Measurements from ENCODE around the gene DIAPH2.
"Not testable (repeated sequence)": the region's sequence is repeated elsewhere in the genome, so short reads cannot be mapped to it uniquely, and the experiment has no call there.

The DIAPH2 gene

DNA sequence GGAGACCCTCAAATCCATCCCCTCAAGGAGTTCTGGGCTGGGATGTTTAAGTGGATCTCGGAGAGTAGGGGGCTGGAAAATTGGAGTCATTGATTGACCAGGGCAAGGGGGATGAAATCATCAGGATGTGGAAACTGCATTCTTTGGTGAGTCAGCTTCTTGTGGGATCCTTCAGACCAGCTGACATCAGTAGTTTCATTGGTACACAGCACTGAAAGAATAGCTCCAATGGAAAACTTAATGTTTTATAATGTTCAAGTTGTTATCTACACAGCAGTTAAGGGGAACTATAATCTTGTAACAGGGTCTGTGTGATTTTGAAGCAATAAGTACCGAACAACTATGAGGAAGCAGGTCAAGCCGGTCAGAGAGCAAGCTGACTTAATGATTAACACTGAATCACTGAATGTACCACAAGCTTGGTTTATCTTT is 705.1 kb downstream of the DIAPH2 start:
- DNase-seq (ENCODE audit: low read depth): no peak

DNA sequence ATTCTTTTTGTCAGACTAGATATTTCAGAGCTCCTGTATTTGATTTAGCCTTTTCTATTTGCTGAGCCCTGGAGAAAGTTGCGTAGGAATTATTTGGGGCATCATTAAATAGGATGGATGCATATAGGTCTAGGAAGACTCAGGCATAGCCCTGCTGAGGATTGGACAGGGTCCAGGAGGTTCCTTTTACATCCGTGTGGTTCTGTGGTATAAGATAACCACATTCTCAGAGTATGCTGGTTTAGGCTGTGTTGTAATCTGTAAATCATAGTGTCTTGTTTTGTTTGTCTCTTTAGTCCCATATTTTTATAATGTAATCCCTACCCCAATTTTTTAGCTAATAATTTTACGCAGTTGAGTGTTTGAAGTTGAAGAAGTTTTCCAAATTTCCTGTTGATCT is 712.7 kb downstream of the DIAPH2 start:
- no peak for DNase-seq (ENCODE audit: low read depth)

DNA sequence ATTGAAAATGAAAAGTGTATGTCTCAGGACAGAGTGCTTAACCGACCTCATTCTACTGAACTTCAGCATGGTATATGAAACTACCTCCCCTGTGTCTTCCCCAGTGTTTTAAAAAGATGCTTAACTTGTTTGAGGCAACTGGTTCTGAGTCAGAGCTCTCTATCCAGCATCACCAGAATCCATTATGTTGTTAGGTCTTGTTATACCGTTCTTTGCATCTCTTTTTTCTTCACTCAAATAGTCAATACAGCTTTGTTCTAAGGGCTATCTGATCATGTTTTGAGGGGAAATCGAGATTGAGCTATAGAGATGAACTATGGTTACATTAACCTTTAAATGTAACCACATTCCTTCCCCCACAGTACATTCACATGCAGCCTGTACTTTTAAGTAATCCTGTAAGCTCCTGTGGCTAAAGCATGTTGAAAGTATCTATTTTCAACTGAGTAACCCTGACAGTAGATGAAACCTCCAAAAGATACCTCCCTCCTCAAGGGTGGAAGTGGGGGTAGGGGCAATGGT is 713.4 kb downstream of the DIAPH2 start:
- DNase-seq (ENCODE audit: low read depth): no peak

DNA sequence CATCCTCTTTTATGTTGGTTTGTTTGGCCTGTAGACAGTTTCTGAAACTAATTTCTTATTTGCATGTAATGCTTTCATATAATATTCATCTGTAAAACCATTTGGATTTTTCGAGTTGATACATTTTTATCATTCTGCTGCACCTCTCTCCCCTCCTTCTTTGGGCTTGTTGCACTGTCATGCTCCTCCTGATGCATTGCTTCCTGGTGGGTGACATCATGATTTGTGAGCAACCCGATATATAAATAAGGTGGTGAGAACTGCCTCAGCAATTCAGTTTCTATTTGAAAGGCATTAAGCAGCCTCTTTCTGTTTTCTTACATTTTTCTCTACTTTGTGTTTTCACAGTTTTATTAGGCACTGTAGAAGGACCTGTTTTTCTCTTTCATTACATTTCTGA is 714.8 kb downstream of the DIAPH2 start:
- DNase-seq (ENCODE audit: low read depth): no peak

DNA sequence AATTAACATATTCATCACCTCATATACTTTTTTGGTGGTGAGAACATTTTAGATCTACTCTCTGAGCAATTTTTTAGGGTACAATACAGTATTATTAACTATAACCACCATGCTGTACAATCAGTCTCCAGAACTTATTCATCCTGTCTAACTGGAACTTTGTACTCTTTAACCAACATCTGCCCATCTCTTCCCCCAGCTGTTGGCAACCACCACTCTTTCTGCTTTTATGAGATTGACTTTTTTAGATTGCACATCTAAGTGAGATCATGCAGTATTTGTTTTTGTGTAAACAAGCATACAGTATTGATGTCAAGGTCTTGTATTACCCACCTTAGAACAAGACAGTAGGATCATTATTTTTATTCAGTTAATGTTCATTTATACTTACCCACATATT is 715.9 kb downstream of the DIAPH2 start:
- no peak for DNase-seq (ENCODE audit: low read depth)

DNA sequence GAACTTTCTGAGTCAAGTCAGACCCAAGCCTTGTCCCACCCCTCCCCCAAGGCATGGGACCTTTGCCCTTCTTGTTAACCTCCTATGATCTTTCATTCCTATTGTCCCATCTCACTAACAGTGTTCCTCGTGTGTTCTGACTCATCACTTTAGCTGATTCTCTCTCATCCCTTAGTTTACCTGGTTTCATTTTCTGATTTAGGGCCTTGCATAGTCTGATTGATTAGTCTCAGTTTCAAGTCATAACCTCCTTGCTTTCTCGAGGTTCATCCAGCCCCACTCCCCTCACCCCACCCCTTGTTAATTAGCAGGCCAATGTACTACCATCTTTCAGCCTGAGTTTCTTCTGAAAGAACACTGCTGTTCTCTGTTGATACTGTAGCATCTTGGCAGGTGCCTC is 716.5 kb downstream of the DIAPH2 start:
- no peak for DNase-seq (ENCODE audit: low read depth)

DNA sequence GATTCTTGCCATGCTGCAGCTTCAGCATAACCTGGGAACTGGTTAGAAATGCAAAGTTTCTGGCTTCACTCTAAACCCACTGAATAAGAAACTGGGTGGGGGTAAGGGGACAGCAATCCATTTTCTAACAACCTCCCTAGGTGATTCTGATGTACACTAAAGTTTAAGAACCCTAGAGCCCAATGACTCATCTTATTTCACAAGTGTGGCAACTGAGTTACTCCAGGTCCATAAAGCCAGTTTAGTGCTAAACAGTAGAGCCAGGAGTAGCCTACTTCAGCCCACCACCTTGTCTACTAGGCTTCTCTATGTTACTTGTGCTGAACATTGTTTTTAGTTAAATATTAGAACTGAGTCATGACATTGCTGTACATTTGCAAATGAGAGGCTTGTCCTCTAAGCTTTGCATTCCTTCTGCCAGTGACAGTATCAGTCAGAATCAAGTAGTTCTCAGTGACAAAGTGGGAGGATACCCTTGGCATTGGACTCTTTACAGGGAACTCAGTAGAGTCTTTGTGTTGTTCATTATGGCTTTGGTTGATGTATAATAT is 717.0 kb downstream of the DIAPH2 start:
- DNase-seq (ENCODE audit: low read depth): no peak

DNA sequence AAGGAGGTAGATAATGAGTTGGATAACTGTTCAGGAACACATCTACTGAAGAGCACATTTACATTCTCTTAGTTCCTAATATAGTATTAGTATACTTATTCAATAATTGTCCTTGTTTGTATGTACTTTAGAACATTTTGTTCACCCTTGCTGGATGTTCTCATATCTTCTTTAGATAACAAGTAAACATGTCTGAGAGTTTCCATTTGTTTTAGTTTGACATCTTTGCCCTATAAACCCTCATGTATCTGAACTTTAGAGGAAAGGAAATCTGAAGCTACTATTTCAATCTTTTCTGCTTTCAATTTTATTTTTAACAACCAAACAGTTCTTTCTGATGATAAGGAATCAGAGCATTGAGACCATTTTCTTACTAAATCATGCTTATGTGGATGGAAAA is 717.7 kb downstream of the DIAPH2 start:
- DNase-seq (ENCODE audit: low read depth): no peak

DNA sequence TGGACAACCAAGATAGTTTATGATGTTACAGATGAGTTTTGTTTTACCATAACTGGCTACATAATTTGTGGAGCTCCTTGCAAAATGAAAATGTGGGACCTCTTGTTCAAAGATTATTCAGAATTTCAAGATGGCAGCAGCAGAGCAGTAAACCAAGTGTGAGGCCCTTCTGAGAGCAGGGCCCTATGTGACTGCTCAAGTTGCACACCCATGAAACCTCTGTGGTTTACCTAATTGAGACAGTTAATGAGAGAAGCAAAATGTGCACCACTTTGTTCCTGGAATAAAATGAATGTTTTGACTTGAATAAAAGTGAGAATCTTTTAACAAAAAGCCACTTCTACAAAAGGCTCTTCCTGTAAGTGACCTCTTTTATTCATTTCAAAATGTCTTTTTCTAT is 718.3 kb downstream of the DIAPH2 start:
- DNase-seq (ENCODE audit: low read depth): no peak

DNA sequence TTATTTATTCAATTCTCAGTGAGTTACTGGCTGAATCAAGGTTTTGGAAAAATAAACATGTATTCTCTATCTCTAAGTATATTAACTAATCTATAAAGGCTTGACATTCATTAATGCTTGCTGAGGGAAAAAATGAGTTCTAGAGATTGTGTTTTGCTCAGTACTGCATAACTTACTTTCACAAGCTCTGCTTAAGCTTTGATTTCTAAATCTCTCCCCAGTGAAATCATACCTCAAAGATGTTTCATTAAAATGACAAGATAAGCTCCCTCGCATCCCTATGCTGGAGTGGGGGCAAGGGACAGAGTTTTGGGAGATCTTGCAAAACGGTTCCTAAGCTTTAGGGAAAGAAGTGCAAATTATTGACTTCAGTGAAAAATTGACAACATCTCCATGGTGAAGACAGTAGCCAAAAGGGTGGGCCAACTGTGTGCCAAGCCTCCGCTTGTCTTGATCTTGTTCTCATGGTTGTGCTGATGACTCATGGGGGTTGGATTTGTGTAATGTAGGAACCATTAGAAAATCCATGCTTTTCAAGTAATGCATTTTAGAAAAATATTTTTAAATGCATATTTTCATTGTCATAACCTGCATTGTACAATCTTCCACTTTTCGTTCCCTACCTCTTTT is 720.5 kb downstream of the DIAPH2 start:
- no peak for DNase-seq (ENCODE audit: low read depth)

DNA sequence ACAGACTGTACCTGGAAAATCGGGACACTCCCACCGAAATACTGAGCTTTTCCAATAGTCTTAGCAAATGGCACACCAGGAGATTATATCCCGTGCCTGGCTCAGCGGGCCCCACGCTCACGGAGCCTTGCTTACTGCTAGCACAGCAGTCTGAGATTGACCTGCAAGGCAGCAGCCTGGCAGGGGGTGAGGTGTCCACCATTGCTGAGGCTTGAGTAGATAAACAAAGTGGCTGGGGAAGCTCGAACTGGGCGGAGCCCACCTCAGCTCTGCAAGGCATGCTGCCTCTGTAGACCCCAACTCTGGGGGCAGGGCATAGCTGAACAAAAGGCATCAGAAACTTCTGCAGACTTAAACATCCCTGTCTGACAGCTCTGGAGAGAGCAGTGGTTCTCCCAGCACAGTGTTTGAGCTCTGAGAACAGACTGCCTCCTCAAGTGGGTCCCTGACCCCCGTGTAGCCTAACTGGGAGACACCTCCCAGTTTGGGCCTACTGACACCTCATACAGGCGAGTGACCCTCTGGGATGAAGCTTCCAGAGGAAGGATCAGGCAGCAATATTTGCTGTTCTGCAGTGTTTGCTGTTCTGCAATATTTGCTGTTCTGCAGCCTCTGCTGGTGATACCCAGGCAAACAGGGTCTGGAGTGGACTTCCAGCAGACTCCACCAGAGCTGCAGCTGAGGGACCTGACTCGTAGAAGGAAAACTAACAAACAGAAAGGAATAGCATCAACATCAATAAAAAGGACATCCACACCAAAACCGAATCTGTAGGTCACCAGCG is 725.2 kb downstream of the DIAPH2 start:
- not testable (repeated sequence) for DNase-seq (ENCODE audit: low read depth)

DNA sequence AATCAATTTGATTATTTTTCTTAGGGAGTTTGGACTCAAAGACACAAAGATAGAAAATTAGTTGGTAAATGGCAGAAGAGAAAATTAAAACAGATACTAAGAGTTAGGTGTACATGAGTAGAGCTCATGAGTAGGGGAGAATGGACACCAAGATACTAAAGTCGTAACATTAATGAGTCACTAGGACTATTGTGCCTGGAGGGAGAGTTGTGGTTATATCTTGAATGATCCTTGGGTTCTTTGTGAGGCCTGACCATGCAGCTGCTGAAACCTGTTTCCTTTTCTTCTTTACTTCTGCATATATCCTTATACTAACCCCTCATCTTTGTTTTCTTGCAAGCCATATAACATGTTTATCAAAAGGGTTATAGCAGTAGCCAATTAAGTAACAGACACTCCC is 731.8 kb downstream of the DIAPH2 start:
- DNase-seq (ENCODE audit: low read depth): no peak

DNA sequence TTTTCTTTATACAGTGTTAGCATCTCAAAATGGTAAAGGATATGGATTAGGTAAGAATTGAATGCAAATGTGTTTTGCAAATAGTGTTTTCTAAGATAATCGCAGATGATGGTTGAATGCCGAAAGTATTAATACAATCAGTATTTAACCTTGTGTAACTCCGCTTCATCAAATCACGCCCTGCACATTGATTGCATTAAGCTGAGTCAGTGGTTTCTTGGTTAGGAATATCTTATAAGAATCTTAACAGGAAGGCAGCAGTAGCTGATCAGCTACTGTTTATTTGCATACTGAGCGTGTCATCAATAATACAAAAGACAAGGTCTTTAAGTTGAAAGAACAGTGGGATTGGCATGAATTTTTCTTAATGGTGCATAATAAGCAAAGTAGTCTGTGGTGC is 744.5 kb downstream of the DIAPH2 start:
- no peak for DNase-seq (ENCODE audit: low read depth)

DNA sequence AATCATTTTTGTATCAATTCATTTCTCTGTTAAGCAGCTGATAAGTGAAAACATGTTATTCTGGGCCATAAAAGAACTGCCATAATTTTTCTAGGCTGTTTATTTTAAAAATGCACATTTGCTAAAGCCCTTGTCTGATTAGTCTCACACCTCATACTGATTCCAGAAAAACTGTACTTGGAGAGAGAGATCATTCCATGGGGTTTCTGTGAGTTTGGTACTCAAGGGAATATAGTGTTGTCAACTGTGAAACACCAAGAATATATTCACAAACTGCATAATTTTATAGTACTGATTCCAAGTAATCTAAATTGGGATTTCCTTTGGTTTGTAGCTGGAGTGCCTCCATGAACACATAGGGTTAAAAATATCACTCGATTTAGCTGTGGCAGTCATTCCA is 746.6 kb downstream of the DIAPH2 start:
- DNase-seq (ENCODE audit: low read depth): no peak

DNA sequence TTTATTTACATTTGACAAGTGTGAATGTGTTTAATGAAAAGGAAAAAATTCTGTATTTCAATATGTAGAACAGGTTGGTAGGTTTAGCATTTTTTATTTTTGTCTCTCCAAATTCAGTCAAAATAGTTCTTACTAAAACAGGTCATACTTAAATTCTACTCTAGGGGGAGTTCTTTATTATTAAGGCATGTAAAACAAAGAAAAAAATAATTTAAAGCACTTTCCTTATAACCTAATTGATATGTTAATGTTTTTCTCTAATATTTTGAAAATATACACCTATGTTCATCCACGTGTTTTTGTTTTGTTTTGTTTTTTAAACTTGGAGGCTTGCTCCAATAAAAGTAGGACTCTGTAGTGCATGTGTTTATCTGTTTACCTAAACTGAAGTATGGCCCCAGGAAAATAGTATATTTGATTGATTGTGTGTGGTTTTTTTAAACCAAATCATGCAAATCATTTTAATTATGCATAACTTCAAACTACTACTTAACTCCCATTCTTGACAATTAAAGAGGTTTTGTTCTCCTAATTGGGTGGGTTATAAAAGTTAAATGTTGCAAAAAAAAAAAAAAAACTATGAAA is 761.7 kb downstream of the DIAPH2 start:
- DNase-seq (ENCODE audit: low read depth): no peak

DNA sequence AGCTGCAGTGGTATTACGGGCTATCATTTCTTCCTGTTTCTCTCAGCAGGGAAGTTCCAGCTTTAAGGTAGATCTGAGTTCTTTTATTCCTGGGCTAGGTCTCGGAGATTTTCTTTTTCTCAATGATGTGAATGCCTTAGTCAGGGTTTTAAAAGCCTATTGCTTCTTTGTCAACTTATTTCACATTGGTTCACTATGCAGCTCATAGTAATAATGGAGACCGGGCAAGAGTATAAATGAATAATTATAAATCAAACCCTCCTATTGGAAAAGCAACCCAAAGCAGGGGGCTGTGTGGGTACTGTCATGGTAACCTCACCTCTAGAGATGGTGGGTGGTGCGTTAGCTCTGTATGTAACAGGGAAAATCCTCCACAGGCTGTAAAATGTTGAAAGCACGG is 762.7 kb downstream of the DIAPH2 start:
- DNase-seq (ENCODE audit: low read depth): no peak

DNA sequence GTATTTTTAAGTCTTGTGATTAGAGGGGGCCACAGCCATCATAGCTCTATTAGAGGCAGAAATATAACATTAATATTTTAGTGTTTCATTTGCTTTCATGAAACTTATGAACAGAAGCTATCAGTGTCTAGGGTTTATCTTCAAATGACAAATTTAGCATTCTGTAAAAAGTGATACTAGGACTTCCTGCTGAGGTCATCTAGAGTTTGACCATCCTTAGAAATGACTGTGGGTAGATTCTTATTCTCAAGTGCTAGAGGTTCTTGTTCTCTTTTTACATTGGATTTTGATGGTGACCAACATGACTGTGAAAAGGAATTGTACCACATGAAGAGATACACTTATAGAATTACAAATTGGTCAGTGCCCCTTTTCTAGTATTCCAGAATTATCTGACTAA is 767.6 kb downstream of the DIAPH2 start:
- no peak for DNase-seq (ENCODE audit: low read depth)

DNA sequence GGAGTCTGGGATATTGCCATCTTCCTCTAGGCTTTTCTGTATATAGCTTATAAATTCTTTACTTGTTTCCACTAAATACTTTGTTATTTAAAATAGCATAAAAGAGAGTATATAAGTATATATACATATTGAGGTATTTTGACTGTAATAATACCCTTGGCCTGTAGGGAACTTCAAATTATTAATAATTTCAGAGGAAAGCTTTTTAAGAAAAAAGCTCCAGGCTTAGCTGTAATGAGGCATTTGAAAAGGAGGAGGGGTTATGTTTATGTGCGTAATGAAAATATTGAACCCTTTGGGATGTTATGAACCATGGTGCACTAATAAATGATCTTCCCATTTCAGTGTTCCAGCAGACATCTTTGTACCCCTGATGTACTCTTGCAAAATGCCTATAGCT is 777.1 kb downstream of the DIAPH2 start:
- no peak for DNase-seq (ENCODE audit: low read depth)

DNA sequence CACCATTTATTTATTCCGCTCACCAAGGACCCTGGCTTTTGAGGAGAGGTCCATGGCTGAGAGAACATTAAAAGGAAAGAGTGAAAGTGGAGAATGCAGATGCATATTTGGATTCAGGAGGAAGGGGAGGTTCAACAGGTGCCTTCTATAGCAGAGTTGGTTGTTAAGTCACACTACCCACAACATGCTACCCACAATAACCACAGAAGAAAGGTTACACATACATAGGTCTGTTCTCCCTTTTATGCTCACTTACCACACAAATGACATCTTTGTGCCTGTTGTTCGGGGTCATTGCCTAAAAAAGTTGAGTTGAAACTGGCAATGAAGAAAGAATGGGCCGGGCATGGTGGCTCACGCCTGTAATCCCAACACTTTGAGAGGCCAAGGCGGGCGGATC is 786.4 kb downstream of the DIAPH2 start:
- DNase-seq (ENCODE audit: low read depth): no peak

DNA sequence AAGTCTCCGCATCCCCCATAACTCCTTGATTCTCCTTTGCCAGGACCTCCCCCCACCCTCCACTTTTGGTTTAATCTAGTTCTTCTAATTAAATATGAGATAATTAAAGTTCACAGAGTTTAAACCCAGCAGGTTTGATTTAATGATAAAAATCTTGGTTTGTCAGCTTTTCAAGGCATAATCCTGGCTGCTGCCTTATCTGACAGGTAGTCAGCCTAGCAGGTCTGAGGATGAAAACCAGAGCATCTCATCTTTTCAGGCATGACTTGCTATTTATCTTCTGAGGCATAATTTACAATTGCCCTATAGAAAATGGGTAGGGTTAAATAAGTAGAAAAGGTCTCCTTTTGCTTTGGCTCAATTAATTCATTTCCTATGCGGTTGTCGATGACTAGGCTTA is 790.3 kb downstream of the DIAPH2 start:
- DNase-seq (ENCODE audit: low read depth): no peak

DNA sequence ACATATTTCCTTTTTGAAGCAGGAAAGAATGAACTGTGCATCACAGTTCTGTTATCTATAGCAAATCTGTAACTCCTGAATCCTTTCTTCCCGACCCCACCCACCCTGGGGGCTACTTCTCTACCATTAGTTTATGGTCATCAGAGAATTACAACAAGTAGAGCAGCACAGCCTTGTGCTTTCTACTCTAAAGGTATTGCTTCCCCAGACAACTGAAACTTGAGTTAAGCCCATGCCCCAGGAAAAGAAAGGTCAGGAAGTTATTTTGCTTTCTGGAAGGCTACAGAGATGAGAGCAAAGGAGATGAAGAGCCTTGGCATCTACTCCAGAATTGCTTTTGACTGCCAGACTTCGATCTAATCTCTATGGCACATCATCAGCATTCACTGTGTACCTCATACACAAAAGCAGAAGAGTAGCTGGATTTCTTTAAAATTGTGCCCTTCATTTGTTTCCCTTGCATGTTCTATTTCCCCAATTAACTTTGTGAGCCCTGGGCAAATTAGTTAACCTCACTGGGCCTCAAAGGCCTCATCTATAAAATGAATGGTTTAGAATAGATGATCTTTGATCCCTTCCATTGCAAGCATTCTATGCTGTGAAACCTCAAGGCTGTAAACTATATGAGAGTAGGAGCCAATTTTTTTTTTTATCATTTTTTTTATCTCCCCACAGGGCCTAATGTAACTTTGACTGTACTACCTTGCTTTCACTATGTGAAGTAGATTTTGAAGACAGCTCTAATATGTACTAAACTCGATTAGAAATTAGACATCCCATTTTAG is 794.7 kb downstream of the DIAPH2 start:
- DNase-seq (ENCODE audit: low read depth): no peak

DNA sequence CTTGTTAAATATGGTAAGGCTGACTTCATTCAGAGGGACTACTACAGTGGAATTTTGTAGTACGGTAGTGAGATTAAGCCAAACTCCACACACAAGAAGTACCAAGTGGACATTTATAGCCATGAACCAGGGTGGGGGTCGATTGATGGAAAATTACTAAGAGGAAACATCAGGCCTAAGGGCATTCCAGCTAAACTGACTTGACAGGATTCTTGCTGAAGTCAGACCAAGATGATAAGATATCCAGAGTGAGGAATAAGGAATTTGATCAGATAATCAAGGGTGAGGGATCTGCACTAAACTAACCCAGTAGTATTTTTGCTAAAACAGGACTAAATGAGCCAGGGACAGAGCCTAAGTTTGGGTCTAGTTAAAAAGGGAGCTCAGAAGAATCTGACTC is 796.6 kb downstream of the DIAPH2 start:
- no peak for DNase-seq (ENCODE audit: low read depth)
